NCI-H128 (cell line): ENCODE results near the gene FOXC1.

Source experiments
- DNase-seq: peaks from one replicate; lab custom pipeline; 2025; ENCODE audit not compliant: unreplicated experiment; lab: John Stamatoyannopoulos, UW

FOXC1 gene

DNA sequence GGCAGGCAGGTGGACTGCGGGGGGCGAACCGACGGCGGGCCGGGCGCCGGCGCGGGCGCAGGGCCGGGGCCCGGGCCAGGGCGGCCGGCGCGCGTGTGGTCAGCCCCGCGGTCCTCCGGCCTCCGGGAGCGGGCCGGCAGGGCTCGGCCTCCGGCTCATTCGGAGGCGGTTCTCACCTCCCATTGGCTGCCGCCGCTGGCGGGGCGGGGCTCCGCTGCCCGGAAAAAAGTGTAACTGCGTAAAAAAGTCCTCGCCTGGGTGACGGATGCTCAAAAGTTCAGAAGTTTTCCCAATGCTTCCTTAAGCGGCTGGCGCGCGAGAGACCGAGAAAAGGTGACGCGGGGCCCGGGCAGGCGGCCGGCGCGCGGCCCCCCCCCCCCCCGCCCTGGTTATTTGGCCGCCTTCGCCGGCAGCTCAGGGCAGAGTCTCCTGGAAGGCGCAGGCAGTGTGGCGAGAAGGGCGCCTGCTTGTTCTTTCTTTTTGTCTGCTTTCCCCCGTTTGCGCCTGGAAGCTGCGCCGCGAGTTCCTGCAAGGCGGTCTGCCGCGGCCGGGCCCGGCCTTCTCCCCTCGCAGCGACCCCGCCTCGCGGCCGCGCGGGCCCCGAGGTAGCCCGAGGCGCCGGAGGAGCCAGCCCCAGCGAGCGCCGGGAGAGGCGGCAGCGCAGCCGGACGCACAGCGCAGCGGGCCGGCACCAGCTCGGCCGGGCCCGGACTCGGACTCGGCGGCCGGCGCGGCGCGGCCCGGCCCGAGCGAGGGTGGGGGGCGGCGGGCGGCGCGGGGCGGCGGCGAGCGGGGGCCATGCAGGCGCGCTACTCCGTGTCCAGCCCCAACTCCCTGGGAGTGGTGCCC lies at the start of gene FOXC1:
Gene FOXC1, plus strand, starts transcription at position 268 of the 849 bp plus-strand sequence. Its CDS starts 531 bp downstream, at position 799.
- DNase-seq = no peak

DNA sequence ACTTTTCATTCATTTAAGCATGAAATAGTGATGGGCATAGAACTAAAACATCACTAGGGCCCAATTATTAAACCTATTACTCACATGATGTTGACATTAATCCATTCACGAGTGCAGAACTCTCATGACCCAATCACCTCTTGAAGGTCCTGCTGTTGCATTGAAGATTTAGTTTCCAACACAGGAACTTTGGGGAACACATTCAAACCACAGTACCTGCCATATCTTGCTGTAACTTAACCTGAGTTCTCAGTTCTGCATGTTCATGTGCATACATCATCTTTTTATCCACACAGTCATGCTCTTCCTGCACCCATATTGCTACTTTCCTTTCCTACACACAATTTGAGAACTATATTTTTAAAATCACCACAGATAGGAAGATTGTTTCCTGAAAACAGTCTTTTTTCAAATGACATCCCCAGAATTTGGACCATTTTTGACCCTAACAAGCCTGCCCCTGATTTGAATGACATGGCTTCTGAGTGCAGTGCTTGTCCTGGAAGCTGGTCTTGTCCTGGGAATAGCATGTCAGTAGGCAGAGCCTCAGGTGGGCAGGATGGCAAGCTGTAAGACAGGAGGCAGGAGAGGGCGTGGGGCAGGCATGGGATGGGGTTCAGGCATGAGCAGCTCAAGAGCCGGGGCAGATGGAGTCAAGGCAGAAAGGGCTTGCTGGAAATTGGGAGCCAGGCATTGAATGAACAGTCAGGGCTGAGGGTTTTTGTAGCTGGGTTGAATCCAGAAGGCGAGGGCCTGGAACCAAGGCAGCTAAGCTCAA lies 49.2 kb upstream of the FOXC1 start:
- DNase-seq = no peak

DNA sequence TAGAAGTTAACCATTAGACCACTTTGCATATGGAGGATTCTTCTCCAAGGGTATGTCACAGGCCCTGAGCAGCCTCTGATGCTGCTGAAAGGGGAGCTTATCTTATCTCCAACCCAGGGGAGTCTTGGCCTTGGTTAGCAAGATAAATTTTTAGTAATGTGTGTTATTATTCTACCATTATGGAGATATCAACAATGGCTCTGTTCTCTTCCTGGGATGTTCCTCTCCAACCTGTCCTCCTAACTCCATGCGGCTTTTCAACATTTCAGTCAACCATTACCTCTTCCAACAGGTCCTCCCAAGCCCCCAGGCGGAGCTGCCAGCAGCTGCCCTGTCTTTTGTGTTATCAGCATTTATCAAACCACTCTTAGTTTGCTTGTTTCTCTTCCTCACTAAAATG lies 48.4 kb upstream of the FOXC1 start:
- no peak for DNase-seq

DNA sequence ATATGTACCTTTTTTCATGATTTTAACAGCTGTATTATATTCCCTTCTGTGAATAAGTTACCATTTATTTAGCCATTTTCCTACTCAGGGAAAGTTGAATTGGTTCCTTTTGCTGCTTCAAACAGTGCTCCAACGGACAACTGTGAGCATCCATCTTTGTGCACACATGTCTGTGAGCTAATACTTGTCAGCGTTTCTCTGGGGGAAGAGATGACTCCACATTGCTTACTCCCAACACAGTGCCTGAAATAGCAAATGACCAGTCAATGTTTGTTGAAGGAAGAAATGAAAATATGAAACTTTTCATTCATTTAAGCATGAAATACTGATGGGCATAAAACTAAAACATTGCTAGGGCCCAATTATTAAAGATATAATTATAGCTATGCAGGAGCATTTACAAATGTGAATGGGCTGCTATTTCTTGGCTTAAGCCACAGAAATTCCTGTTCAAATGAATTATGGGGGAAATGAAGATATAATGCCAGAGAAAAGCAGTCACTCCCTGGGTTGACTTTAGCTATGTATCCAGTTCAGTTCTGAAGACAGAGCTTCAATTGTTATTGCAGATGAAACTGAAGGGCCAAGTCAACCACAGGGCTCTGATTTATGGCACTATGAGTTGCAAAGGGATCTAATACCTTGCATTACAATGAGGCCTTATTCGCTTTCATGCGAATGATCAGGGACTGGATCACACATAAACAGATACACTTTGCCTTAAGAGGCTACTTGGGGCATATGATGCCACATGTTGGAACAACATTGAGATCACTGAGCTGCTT lies 47.4 kb upstream of the FOXC1 start:
- DNase-seq = no peak

DNA sequence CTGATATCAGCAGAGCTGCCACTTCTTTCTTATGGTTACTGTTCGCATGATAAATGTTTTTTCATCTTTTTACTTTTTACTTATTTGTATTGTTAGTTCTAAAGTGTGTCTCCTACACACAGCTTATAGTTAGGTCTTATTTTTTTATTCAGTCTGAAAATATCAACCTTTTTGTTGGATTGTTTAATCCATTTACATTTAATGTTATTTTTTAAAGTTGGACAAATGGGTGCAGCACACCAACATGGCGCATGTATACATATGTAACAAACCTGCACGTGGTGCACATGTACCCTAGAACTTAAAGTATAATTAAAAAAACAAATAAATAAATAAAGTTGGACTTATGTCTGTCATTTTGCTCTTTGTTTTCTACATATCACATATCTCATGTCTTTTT lies 40.3 kb upstream of the FOXC1 start:
- no peak for DNase-seq

DNA sequence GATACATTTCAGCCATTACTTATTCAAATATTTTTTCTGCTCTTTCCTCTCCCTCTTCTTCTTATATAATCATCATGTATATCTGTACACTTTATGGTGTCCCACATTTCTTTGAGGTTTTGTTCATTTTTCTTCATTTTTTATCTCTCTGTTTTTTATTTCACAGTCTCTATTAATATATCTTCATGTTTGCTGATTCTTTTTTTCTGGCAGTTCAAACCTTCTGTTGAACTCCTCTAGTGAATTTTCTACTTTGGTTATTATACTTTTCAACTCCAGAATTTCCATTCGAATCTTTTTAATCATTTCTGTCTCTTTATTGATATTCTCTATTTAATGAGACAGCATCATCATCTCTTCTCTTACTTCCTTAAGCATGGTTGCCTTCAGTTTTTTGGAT lies 38.9 kb upstream of the FOXC1 start:
- DNase-seq = no peak

DNA sequence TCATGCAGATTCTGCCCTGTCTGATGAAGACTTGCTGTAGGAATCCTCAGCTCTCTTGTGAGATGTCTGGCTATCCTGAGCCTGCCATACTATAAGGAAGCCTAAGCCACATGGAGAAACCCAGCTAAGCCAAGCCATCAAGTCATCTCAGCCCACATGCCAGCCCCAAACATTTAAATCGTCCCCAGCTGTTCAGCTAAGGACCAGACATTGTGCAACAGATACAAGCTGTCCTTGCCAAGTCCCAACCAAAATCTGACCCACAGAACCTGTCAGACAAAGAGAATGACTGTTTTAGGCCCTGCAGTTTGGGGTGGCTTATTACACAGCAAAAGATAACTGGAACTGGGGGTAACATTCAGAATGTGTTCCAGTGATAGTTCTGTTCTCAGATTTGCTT lies 36.8 kb upstream of the FOXC1 start:
- DNase-seq = no peak

DNA sequence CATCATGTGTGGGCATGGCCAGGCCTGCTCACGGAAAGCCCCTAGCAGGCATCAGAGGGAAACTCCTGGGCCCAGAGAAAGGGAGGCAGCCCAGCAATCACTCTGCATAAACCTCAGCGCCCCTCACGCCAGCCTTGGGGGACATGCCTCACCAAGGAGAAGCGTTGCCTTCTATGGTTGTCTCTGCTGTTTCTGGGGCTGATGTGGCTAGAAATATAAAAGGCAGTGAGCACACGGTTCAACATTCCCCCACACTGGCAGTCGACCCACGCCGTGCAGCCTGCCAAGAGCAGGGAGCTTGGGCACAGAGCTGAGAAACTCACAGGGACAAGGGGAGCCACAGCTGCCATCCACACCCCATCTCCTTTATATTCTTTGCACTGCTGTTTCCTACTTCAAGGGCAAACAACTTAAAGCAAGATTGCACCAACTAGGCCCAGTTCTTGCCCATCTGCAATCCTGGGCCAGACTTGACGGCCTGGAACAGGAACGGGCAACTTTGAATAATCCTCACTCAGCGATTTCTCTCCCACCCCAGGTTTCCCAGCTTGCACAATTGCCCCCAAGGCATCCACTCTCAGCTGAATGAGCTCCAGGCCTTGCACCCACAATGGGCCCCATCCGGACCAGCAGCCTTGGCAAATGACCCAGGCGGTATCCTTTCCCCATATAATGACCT lies 35.5 kb upstream of the FOXC1 start:
- no peak for DNase-seq

DNA sequence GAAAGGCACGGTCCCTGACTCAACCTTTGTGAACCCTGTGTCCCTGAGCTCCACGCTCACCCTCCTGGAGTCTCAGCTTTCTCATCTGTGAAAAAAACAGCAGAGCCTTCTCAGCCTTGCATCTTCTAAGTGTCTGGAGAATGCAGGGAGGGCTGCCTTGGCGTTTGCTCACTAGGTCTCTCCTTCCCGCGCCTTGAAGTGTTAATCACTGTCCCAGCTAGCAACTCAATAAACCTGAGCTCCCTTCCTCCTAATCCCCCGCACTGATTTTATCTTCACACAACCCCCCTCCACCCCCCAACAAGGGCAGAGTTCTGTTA lies 34.9 kb upstream of the FOXC1 start:
- no peak for DNase-seq

DNA sequence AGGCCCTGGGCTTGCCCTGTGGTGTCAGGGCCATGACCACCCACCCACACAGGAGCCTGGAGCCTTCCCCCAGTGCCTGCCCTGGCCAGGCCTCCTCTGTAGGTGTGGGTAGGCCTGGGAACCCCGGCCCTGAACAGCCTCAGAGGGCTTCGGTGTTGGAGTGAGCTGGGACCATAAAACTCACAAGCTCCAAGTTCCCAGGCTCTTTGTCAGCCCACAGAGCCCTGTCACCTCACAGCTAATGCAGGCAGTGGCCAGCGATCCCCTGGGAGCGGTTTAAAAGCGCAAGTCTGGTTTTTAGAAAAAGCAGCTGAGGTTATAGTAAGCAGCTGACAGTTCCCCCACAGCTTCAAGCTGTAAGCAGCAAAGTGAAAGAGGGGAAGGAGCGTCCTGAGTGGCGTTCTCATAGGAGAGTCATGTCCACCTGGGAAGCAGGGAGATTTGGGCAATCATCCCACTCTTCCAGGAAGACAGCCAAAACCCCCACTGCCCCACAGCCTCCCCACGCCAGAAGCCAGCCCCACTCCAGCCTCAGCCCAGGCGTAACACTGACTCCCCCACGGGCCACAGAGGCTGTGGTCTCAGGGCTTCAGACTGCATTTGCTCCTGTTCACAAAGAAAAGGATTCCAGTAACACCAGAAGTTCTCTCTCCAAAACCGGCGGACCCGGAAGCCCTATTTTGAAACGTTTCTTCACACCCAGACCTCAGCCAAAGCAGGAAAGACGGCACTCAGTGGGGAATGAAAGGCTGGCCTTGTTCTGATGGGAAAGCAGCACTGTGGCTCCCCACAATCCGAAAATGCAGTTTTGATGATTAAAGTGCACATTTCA lies 34.3 kb upstream of the FOXC1 start:
- DNase-seq = no peak

DNA sequence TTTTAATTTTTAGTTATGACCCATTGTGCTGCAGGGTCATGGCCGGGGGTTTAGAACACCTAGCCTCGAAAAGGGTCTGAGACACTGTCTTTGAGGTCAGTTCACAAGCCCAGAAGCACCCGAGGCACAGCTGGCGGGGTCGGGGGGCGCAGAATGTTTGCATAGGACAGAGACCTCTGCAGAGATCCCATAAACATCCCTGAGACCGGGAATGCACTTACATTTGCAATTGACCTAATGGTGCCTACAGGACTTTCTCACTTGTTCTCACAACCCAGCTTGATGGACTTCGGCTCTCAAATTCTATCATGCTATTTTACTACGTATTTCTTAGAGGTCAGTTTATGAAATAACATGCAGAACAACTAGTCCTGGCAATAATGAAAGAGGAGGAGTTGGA lies 33.5 kb upstream of the FOXC1 start:
- DNase-seq = no peak

DNA sequence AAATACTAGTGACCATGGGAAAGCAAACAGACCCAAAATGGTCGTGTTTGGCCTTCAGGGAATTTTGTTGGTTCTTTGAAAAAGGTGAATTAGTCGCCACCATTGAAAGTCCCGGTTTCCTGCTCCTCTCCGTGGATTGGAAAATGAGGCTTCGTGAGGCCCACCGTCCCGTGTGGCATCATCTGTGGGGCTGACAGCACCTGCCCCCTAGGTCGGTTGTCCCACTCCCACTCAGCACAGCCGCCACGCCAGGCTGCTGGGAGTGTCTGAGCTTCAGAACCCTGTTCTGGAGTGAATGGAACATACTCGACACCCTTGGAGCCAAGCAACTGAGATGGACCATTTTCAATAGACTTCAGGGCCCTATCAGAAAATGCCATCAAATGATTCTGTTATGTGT lies 33.0 kb upstream of the FOXC1 start:
- no peak for DNase-seq

DNA sequence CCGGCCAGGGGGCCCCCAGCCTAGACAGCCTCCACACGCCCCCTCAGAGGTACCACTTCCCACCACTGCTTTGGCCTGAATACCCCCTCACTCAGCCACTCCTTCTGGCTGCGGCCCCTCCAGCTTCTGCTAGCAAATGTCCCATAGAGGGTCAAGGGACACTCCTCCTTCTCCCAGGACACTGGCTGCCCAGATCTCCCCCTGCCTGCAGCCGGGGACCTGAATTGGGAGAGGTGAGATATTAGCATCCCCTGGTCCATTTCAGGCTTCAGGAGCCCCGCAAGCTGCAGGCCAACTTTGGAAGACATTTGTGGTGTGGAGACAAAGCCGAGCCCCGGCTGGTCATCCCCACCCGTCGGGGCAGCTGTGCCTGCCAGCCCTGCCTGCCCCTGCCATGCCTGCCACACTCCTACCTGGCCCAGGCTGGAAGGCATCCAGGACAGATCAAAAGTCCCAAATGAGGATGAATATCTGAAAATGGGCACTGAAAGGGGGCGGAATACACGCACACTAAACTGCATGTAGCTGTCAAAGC lies 32.5 kb upstream of the FOXC1 start:
- DNase-seq = no peak

DNA sequence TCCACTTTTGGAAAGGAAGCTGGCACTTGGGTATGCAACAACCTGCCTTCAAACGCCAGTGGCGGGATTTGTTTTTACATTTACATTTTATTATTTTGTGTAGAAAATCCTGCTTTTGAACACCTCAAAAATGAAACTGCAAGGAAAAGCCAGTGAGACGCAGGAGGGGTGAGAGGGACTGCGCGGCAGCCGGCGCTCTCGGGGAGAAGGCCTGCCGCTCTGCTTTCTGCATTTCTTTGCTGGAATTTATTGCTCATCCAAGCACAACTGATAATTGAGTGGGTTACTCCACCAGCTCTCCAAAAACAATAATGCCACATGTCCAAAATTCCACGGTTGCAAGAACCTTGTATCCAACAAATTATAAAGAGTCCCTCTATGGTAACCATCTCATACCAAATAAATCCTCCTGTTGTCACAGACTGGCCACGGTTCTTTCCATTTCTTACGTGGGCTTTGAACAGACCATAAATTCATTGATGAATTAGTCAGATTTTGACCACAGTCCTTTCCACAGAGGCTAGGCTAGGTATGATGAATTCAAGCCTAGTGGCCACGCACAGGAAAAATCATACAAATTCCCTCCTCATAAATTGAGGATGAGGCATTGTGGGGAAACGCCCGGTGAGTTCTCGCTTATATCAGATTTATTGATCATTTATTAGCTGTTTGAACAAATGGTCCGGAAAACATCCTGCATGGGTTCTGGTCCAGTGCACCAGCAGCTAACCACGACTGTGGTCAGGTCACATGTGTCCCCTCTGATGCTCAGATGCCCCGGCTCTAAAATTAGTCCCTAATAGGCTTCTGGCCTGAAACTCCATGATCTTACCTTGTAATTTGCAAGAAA lies 31.6 kb upstream of the FOXC1 start:
- no peak for DNase-seq

DNA sequence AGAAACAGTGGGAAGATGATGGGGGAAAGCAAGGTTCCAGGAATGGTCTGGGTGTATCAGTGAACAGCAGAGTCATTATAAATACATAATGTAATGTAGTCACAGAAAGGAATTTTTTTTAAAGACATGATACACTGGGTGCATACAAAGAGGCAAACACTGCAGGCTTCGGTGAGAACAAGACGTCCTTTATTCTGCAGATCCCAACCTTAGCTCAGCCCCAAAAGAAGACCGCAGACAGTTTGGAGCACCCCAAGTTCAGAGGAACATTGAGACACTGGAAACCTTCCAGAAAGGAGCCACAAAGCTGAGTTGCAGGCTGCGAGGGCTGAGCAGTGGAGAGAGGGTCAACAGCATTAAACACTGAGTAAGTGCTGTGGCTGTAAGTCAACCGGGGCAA lies 30.6 kb upstream of the FOXC1 start:
- no peak for DNase-seq

DNA sequence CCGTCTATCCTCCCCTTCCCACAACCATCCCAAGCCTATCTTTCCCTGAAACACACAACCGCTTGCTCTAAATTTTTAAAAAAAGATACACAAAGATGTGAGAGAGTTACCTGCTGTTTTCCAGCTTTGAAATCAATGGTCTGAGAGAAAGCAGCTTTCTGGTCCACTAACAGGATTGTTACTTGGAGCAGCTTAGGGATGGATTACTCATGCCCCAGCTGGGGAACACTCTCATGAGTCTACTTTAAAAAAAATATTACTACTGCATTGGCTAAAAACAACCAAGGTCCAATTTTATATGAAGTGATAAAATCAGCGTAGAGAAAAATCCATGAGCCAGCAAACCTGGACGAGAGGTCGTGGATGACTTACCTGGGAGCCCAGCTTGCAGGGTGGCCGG lies 29.6 kb upstream of the FOXC1 start:
- DNase-seq = no peak

DNA sequence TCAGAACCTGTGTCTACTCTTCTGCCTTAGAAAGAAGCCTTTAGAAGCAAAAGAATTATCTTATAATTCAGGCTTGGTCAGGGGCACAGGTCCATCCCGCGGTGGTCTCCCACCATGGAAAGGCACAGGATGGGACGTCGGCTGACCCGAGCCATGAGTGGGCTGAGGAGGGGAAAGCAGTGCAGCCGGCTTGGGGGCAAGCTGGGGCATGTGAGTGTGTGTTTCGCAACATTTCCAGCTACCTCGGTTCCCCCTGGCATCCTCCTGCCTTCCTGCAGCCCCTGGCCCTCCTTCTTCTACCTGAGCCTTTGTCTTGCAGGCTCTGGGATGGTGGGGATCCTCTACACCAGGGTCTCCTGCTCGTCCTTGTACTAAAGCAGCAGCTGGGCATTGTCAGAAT lies 29.1 kb upstream of the FOXC1 start:
- DNase-seq = no peak

DNA sequence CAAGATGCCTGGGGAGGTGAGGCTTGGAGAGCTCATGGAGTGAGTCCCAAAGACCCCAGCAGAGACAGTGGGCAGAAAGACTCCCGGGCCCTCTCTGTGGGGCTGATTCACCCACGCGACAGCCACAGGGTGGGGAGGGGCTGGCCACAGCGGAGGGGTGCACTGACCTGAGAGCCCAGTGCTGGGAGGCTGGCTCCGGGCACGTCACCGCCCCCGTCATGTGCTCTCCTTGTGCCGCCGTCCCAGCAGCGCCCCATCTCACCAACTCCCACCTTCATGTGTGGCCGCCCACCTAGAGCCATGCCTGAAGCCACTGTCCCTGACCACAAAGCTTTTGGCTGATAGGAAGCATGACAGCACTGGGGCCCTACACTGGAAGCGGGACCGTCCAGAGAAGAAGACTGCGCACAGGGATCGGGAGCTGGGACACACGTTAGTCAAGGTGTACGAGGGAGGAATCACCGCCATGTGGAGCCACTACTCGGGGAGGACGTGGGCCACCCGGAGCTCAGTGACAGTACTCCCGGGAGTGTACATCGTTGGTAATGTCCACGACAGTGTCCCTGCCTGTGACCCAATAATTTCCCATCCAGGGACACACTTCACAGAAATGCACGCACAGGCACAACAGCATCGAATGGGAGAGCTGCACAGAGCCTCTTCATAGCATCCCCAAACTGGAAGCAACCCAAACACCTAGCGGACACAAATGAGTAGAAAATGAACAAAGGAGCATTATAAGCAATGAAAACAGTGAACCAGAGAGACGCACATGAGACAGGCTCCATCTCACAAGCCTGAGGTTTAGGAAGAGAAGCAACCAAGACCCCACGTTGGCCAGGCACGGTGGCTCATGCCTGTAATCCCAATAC lies 28.4 kb upstream of the FOXC1 start:
- DNase-seq = no peak
